Activated CD8-positive, alpha-beta memory T cell treated with anti-CD3 and anti-CD28 coated beads for 48 hours (primary cell): ENCODE measurements around the gene NEDD8.
A peak's percentile ranks its signal among the peaks of the same experiment; 100 is the strongest.

Source experiments
- DNase-seq, 3 experiments: peaks; one replicate each; pipeline ENCODE4 v3.0.0-alpha.2; 2020; ENCODE audit warnings: low read depth in 2 of 3, low spot score in 2 of 3

NEDD8 gene

DNA sequence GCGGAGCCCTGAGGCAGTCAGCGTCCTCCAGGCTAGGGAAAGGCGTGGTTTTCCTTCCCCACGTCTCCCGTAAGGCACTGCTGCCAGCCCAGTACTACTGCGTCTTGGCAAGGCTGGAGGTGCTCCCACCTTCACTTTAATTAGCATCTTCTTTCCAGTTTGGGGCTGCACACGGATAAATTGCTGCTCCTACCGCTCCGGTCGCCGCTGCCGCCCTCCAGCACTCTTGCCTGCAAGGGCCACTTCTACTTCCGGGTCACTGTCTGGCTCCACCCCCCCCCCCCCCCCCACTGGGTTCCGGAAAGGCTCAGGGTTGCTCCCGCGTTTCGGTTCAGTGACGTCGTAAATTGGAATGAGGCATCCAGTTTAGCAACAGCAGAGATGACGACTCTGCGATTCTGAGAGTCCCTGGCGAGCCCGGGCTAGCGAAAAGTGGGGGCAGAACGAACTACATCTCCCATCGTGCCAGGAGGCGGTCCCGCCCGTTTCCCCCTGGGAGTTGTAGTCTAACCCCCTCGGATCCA lies at the start of gene NEDD8:
TSS of gene NEDD8 (minus strand) at position 247 of the 524 bp plus-strand sequence. CDS start at position 147, 100 bp downstream.
- DNase-seq, result peak; percentile 76 to 82 (median 78)

DNA sequence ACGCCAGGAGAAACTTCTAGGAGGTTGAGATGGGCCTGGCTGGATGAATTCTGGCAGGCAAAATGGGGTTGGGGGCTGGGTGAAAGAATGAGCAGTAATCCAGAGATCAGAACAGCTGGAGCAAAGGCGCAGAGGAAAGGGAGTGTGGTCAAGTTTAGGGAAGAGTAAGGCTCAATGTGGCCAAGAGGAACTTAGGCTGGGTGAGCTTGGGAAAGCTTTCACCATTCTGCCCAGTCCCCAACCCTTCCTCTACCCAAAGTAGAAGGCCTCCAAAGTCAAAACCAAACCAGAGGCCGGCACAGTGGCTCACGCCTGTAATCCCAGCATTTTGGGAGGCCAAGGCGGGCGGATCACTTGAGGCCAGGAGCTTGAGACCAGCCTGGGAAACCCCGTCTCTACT lies 49.5 kb upstream of the NEDD8 start:
- no peak for DNase-seq

DNA sequence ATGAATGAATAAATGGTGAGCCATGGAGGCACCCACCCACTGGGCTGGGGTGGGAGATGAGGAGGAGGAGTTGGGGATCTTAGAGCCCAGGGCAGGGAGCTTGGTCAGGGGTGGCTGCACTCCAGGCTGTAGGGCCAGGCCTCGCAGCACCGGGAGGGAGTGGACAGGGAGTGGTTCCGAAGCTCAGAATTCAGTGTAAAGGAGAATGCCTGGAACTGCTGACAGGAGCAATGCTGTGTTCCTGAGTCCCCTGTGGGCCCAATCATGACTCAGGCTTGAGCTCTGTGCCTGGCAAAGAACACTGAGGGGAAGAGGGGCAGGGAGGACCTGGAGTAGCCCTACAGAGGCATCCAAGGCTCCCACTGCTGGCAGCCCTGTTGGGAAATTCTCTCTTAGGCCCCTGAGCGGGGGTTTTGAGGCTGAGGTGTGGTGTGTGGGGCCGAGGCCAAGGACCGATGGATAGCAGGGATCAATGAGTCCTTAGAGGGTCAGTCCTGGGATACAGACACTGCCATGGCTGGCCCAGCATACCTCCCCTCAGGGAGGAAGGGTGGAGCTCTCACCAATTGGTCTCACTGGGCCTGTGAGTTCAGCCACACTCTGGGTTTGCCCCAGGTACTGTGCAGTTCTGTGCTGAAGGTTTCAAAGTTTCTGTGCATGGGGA lies 48.8 kb upstream of the NEDD8 start:
- no peak for DNase-seq

DNA sequence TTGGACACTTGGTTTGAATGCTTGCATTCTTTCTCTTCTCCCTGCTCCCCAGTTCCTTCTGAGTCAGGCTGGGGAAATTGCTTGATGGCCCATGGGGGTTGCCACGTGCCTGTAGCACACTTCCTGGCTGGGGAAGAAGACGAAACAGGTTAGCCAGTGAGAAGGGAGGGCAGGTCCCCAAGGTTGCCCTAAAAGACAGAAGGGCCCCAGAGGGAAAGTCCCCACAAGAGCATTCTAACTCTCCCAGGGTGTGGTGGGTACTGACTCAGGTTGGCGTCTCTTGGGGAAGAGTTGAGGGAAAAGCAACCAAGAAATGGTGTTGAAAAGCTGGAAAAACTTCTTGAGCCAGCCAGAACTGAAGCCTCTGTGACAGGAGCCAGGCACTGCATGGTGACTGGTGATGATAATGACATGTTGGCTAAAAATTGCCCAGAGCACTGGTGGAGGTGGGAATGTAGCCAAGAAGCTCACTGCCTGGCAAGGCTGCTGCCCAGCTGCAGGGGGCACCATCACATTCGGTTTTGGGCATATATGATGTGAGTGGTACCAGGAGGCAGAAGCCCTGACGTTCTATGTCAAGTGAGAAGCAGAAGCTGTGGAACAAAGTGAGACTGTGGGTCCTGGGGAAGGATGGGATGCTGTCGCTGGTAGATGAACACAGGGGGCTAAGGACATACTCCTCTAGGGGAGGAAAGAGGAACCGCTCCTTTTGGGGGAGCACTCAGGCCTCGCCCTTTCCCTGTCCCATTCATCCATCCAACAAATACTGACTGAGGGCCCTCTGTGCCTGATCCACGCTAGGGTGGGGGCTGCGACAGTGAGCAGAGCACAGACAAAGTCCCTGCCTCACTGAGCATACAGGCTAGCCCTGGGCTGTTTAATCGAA lies 47.4 kb upstream of the NEDD8 start:
- DNase-seq, result no peak

DNA sequence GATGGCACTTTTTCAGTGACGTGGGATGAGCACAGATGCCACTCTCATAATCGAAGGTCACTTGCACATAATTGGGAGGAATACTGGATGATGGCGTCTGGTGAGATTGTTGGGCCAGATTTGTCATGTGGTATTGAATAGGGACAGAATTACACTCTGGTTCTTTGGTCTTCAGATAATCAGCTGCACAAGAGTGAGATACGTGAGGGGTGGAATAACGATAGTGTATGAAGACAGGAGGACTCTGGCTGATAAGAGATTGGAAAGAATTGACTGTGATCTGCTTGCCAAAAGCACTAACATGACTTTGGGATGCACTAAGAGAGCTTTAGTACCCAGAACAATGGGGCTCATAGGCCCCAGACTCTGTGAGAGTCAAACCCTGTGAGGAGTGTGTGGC lies 46.3 kb upstream of the NEDD8 start:
- no peak for DNase-seq

DNA sequence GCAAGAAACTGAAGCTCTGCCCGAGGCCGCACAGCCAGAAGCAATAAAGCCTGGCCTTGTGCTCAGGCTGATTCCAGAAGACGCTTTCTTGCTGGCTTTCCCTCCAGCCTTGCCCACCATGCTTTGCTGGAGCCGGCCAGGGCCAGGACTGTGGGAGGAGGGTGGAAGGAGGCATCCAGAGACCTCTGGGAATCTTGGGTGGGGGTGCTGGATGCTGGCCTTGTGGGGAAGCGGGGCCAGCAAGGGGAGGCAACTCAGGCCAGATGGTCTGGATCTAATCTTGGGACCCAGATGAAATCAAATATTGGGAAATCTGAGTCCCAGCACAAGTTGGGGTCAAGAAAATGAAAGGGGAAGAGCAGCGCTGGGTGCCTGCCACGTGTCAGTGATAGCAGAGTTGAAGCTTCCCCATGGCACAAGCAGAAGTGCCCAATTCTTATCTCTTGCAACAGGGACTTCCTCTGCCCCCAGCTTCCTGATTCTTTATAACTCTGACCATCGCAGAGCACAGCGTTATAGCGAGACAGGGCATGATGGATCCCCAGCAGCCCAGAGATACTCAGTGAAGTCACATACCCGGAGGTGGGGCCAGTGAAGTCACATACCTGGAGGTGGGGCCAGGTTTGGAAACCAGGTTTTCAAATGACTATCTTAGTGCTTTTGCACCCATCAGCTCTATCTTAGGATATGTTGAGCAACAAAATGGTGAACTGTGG lies 45.6 kb upstream of the NEDD8 start:
- DNase-seq, result no peak

DNA sequence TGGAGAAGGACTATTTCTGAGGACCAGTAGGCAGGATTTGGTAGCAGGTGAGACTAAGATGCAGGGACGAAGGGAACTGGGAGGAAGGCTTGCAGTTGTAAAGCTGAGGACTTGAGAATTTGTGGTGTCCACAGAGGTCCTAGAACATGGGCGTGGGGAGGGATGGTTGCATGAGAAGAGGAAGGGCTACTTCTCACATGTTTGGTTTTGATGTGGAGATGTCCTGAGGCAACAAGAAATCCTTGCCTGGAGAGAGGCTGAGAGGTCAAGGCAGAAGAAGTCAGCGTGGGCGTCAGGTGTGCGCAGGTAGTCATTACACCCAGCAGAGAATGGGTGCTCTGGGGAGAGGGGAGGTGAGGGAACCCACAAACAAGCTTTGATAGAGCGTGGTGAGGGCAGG lies 44.9 kb upstream of the NEDD8 start:
- no peak for DNase-seq

DNA sequence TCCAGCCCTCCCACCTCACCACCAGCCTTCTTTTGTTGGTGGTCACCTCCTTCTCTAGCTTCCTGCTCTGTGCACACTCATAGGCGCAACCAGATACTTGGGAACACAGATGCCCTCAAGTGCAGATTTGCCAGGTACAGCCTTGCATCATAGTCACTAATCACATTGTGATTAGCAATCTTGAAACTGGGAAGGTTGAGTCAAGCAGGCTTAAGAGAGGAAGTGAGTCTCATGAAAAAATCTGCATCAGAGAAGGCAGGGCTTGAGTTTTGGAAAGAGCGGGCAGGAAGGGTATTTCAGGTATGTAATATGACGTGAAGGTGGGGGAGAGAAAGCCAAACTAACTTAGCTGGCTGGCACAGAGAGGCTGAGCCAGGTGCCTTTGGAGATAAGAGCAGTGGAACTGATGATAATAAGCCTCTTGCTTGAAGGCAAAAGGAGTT lies 42.0 kb upstream of the NEDD8 start:
- peak in 1 of 3 experiments; percentile 23 for DNase-seq

DNA sequence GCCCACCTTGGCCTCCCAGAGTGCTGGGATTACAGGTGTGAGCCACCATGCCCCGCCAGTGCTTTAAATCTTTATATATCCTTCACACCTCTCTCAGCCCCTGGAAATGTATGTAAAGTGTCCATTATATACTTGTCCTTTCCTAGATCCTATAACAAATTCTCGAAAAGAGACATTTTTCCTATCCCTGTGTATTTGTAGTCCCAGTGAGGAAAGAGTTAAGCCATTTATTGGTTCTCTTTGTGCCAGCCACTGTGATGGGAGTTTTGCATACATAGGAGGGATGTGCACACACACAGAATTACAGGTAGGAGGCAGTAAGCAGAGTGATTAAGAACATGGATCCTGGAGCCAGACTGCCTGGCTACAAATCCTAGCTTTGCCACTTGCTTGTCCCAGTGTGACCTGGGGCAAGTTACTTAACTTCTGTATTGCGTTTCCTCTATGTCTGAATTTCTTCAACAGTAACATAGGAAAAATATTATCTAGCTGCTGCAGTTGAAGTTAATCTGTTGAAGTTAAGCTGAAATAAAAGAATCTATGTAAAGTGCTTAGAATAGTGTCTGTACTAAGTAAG lies 41.3 kb upstream of the NEDD8 start:
- DNase-seq, result no peak

DNA sequence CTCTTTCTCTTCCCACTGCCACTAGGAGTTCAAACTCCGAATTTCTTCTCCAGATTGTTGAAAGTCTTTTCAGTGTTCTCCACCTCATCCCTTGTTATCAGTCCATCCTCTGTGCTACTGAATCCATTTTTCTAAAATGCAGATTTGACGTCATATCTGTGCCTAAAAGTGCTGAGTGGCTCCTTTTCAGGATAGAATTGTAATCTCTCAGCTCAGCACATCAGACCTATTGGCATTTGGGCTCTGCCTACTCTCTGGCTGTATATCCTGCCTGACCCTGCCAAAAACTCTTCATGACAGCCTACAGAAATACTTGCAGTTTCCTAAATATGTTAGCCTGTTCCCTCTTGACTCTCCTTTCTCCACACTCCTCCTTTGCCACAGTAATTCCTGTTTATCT lies 40.3 kb upstream of the NEDD8 start:
- DNase-seq, result no peak

DNA sequence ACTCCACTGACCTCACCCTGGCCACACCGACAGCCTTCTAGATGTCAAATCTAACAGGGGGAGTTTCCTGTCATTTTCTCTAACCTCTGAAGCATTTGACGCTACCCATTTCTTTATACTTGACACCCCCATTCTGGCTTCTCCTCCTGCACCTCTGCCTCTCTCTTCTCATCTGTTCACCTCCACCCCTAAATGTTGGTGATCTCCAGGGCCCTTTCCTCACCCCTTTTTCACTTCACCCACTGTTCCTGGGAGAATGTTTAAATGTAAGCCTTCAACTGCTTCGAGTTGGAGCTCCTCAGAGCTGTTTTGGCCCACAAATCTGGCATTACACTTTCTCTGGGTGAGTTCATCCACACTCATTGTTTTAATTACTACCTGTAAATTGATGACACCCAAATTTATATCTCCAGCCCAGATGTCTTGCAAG lies 39.7 kb upstream of the NEDD8 start:
- no peak for DNase-seq

DNA sequence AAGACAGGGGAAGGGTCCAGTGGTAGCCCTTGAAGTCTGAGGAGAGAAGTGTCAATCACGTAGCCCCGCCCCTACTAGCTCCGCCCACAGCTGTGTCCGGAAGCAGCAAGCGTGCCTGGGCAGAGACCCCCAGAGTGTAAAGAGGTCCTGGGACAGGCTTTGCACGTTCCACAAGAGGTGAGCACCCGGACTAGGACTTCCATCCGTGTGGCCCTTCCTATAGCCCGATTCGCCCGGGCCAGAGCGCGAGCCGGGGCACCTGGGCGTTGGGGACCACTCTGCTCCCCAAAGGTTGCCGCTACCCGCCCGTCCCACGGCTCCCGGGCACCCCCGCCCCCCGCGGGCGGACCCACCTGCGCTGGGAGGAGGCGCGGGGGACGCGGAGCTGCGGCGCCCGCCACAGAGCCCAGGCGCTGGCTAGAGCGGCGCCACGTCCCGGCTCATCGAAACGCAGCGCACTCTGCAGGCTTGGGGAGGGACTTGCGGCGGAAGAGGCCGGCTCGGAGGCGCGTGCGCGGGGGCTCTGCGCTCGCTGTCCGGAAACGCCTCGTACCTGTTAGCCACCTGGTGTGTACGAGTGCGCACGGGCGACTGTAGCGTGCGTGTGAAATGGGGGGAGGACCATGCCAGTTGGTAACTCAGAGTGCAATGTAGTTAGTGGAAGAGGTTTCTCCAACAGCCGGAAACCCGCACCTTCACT lies 39.1 kb upstream of the NEDD8 start, which contains the start of gene RABGGTA:
TSS of gene RABGGTA (minus strand) at position 464 of the 700 bp plus-strand sequence. CDS start 482 bp downstream, outside the sequence.
- DNase-seq, result peak; percentile 63 to 72 (median 65)

DNA sequence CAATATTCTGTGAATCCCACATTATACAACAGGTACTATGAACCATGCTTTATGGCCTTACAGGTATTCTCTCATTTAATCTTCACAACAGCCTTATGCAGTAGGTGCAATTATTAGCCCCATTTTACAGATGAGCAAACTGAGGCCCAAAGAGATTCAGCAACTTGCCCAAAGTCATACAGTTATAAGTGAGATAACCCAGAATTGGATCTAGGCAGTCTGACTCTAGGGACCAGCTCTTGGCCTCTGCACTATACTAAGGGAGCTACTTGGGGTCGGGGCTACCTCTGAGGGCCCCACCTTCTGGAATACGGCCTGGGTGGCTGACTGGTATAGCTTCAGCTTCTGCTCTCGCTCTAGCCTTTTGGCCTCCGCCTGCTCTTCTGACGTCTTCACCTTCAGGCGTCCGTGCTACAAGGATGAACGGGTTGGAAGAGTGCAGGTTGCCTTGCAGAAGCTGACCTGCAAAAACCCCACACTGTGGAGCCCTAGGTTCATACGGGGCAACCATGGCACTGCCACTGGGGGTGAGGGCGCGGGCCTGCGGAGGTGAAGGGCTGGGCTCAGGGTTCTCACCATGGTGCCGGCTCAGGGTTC lies 38.5 kb upstream of the NEDD8 start:
- DNase-seq, result no peak

DNA sequence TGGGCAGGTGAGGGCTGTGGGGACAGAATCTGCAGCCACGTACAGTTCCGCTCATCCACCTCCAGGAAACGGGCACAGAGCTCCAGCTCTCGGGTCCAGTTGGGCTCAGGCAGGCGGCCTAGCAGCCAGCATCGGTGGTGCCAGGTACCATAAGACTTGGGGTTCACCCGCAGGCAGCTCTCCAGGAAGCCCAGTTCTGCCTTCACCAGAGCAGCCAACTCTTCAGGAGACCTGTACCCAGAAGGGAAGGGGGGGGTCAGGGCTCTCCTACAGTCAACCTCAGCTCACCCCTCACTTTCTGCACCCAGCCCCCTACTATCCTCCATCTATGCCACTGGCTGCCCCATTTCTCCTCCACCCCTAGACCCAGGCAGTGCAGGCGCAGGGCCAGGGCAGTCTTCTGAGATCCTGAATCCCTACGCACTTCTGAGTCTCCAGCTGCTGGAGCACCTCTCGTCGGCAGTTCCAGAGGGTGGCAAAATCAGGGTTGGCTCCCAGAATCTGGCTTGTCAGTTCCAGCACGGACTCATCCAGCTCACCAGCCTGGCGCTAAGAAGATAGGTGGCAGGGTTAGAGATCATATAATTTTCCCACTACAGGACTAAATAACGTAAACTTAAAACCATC lies 37.9 kb upstream of the NEDD8 start:
- no peak for DNase-seq

DNA sequence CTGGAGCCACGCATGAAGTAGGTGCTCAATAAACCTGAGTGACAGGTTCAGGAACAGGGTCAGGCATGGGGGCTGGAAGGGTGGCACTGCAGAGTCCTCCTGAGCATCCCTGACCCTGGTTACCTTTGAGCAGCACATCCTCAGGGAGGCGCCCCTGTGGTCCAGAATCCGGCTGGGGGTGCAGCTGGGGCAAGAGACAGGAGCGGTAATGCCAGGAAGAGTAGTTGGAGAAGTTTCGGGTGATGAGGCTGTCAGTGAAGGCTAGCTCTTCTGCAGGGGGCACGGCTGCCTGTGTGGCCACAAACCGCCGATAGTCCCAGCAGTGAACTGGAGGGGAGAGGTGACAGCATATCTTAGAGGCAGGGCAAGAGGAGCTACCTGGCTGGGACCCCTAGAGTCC lies 37.2 kb upstream of the NEDD8 start:
- no peak for DNase-seq

DNA sequence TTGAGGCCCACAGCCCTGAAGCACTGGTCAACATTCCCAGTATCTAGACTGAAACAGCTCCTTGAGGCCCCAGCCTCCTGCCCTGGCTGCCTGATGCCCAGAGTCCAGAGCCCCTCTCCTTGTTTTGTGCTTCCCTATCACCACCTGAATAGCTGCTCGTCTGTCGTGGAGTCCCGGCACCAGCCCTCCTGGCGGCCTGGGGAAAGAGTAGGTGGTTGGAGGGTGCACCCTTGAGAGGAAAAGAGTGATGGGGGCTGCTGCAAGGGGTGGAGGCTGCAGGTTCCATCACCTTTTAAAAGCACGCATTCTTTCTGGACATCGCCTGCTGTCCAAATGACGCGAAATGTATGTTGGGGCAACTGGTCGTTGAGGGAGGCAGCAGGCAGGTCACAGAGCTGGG lies 36.1 kb upstream of the NEDD8 start:
- no peak for DNase-seq

DNA sequence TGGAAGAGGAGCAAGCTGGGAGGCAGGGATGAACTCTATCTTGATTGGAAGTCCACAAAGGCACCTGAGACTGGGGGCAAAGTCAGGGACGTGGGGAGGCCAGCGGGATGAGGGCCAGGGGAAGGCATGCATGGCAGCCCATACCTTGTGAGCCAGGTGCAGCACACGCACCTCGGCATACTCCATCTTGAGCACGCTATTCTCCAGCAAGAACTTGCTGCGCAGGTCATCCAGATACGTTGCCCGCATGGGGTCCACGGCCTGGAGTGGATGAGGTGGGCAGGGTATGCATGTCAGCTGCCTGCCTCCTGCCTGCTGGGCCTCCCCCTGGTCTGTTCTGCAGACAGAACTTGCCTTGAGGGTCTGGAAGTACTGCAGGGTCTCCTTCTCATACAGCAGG lies 35.3 kb upstream of the NEDD8 start:
- DNase-seq, result no peak

DNA sequence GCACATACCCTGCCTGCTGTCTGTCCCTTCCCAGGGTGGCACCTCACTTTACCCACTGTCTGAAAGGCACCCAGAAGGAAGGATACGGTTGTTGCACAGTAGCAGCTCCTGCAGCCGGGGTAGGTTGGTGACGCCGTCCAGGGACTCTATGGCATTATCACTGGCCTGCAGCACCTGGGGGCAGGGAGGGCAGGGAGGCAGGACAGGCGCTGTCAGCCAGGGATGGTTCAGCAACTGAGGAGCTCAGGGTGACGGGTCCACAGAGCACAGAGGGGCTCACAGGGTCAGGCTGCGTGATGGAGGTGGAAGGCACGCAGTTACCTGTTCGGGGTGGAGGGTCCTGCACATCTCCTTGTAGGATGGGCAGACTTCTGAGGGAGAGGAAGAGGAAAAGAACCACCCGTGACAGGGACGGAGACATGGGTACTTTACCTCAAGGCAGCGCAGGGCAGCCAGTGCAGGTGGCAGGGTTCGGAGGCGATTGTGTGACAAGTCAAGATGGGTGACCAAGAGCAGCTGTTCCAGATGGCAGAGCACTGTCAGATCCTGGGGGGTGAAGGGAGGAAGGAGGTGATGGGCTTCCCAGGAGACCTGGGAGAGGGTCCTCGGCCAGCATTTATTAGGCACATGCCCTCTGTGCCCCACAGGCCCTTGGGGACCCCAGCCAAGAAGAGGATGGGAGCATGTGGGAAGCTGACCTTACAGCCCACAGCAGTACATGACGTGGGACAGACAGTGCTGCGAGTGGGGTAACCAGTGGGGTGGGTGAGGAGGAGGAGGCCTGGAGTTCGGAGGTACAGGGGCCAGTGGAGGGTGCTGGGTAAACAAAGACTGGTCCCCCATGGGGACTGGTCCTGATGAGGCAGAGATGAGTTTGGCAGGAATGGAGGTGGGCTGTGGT lies 34.4 kb upstream of the NEDD8 start:
- no peak for DNase-seq

DNA sequence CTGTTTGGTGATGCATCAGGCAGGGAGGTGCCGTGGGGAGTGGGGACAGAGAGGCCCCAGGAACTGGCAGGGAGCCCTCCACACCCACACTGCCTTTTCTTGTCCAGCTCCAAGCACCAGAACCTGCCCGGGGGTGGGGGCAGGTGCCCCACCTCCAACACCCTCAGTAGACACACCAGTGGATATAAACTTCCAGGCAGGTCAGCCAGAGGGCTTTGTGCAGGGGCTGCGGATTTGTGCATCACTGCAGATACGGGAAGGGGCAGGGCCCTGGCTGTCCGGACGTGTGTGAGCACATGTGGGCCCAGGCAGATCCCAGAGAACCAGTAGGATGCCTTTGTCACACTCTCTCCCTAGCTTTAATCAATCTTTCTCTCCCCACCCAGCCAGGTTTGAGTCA lies 32.1 kb upstream of the NEDD8 start:
- DNase-seq, result no peak
